ENCODE results near the gene ATP2A2.

GRCh38 chr12:110329710-110330109 is 48.7 kb downstream of the ATP2A2 start:
- TF ChIP-seq CTCF (conservative IDR thresholded peaks at IDR 0.05 in 1 of 2, IDR thresholded peaks at IDR 0.05 in 1 of 2; ENCODE audit: extremely low read depth in 1 of 2, insufficient read depth in 1 of 2, low read depth in 1 of 2, low read length in 2 of 2) (no peak), EZH2 (IDR thresholded peaks at IDR 0.05; ENCODE audit: borderline replicate concordance, low read length) (no peak)

Measured in mammary epithelial cell (primary cell).